ENCODE data around the gene TMCC1.
"Not testable (repeated sequence)": the region's sequence is repeated elsewhere in the genome, so short reads cannot be mapped to it uniquely, and the experiment has no call there.

Gene TMCC1

GRCh38 chr3:129893581-129894070, at the start of gene TMCC1:
TSS of gene TMCC1 (minus strand) at chr3:129893711.
- peak; percentile 92 for DNase-seq

- DNase-seq, result no peak
These were observed 49.5 kb upstream of the TMCC1 start for GRCh38 chr3:129943020-129943419.

GRCh38 chr3:129942296-129942695, 48.8 kb upstream of the TMCC1 start:
- peak; percentile 43 for DNase-seq

GRCh38 chr3:129940086-129940485, 46.6 kb upstream of the TMCC1 start:
- no peak for DNase-seq

- no peak for DNase-seq
These were observed 44.8 kb upstream of the TMCC1 start for GRCh38 chr3:129938140-129938930.

DNA sequence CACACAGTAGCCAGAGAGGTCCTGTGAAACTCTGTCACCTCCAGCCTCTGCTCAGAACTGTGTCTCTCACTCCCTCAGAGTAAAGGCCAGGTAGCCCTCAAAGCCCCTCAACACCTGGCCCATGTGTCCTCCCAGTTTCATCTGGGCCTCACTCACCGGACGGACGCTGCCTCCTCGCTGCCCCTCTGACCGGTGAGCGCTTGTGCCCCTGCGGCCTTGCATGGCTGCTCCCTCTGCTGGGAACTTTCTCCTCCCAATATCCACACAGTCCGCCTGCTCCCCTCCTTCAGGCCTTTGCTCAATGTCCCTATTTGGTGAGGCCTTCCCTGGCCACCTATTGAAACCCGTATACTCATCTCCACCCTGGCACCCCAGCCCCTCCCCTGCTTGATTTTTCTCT, 44.2 kb upstream of the TMCC1 start:
- no peak for DNase-seq

DNA sequence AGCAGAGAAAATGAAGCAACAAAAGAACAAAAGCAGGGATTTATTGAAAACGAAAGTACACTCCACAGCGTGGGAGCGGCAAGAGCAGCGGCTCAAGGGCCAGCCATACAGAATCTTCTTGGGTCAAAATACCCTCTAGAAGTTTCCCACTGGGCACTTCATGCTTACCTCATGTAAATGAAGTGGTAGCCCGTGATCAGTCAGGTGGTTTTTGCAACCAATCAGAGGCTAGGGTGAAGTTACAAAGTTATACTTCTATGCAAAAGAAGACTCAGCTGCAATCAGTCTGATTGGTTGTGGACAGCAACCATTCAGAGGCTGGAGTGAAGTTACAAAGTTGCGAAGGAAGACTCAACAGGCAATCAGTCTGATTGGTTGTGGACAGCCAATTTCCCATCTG, 43.2 kb upstream of the TMCC1 start:
- peak; percentile 52 for DNase-seq

GRCh38 chr3:129934234-129935123, 41.0 kb upstream of the TMCC1 start:
- no peak for DNase-seq

- DNase-seq, result no peak
These were observed 40.0 kb upstream of the TMCC1 start for GRCh38 chr3:129933471-129933870.

- no peak for DNase-seq
These were observed 35.9 kb upstream of the TMCC1 start for GRCh38 chr3:129929383-129929782.

- no peak for DNase-seq
These were observed 33.6 kb upstream of the TMCC1 start for GRCh38 chr3:129927072-129927471.

DNA sequence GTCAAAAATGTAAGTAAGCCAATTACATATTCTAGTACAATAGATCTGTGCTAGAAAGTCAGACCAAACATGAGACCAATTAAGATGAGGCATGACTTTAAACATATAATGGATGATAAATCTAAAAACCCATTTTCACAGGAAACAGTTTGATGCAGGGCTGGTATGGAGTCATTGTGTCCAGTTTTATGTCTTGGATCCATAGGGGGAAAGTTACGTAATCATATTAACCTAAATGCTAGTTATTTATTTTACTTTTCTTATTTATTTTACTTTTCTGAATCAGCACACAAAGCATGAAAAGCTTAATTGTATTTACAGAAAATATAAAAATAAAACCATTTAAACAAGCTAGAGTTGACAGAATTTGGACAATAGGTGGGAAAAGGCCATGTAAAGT, 26.3 kb upstream of the TMCC1 start:
- no peak for DNase-seq

GRCh38 chr3:129919357-129919756, 25.8 kb upstream of the TMCC1 start:
- DNase-seq, result no peak

DNA sequence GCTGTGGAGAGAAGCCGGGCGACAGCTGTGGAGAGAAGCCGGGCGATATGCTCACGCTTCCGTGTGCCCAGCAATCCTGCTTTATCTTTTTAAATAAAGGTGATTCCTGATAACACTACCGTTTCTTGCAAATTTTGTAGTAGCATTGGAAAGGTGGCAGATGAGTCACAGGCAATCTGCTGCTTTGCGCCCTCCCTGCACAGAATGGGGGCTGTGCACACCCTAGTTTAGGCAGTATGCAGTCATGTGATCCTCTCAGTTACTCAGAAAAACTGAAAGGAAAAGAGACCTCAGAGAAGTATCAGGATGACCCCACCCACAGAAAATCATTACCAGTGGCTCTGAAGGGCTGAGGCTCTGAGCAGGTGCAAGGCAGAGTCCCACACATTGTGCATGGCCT, 24.9 kb upstream of the TMCC1 start:
- no peak for DNase-seq

- DNase-seq, result no peak
These were observed 24.0 kb upstream of the TMCC1 start for GRCh38 chr3:129917423-129918007.

- DNase-seq, result no peak
These were observed 20.1 kb upstream of the TMCC1 start for GRCh38 chr3:129913618-129914017.

- no peak for DNase-seq
These were observed 17.9 kb upstream of the TMCC1 start for GRCh38 chr3:129911261-129911861.

DNA sequence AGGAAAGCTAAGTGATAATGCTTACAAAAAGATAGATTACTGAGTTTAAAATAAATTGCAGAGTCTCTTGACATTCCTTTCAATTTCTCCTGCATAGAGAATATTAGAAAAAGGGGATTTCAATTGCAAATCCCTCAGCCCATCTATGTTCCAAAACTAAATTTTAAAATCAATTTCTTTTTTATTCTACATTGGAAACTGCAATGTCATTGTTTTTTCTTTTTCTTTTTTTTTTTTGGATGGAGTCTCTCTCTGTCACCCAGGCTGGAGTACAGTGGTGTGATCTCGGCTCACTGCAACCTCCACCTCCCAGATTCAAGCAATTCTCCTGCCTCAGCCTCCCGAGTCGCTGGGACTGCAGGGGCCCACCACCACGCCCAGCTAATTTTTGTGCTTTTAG, 15.7 kb upstream of the TMCC1 start:
- not testable (repeated sequence) for DNase-seq

- no peak for DNase-seq
These were observed 14.9 kb upstream of the TMCC1 start for GRCh38 chr3:129908417-129908816.

DNA sequence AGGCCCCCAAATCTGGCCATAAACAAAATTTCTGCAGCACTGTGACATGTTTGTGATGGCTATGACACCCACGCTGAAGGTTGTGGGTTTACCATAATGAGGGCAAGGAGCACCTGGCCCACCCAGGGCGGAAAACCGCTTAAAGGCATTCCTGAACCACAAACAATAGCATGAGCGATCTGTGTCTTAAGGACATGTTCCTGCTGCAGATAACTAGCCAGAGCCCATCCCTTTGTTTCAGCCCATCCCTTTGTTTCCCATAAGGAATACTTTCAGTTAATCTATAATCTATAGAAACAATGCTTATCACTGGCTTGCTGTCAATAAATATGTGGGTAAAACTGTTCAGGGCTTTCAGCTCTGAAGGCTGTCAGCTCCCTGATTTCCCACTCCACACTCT, 7.8 kb upstream of the TMCC1 start:
- not testable (repeated sequence) for DNase-seq

DNA sequence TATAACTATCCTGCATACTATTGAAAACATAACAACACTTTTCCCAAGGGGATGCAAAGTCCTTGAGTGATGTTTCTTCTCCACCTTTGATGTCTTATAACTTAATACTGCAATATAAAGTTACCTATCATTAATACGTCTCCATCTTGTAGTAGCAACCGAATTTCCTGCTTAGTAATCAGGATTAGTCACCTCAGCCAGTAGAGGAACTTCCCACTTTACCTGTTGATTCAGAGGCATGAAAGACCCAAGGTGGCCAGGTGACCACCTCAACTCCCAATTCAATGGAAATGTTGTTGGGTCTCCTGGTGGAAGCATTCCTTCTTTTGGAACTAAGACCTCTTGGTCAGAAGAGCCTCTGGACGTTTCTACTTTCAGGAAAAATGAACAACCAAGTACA, 3.5 kb upstream of the TMCC1 start:
- no peak for DNase-seq

- no peak for DNase-seq
These were observed 492 bp downstream of the TMCC1 start for GRCh38 chr3:129892857-129893580.
